C4-2B (cell line): ENCODE data around the gene PREX1.
"Not testable (repeated sequence)": the region's sequence is repeated elsewhere in the genome, so short reads cannot be mapped to it uniquely, and the experiment has no call there.

Experiments used
- H3K27ac ChIP-seq: fragments of 450-650 bp; 2 replicates; pipeline ENCODE4 v1.5.1; 2017
- ZFX ChIP-seq: fragments of 450-650 bp; IDR thresholded peaks from 2 replicates; pipeline ENCODE4 v1.6.1; 2017
- TF ChIP-seq, protein P1 (sequence below): fragments of 450-650 bp; conservative IDR thresholded peaks from 2 replicates; pipeline ENCODE4 v1.5.1; 2017; ENCODE audit warnings: mild to moderate bottlenecking

The PREX1 gene

DNA sequence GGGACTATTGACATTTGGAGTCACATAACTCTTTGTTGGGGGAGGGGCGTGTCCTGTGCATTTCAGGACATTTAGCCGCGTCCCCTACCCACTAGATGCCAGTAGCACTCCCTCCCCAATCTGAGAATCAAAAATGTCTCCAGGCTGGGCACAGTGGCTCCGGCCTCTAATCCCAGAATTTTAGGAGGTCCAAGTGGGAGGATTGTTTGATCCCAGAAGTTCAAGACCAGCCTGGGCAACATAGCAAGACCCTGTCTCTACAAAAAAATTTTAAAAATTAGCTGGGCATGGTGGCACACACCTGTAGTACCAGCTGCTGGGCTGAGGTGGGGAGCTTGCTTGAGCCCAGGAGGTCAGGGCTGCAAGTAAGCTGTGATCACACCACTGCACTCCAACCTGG, 2.1 kb upstream of the PREX1 start:
- no peak for TF ChIP-seq ZFX
- TF ChIP-seq, protein P1, sequence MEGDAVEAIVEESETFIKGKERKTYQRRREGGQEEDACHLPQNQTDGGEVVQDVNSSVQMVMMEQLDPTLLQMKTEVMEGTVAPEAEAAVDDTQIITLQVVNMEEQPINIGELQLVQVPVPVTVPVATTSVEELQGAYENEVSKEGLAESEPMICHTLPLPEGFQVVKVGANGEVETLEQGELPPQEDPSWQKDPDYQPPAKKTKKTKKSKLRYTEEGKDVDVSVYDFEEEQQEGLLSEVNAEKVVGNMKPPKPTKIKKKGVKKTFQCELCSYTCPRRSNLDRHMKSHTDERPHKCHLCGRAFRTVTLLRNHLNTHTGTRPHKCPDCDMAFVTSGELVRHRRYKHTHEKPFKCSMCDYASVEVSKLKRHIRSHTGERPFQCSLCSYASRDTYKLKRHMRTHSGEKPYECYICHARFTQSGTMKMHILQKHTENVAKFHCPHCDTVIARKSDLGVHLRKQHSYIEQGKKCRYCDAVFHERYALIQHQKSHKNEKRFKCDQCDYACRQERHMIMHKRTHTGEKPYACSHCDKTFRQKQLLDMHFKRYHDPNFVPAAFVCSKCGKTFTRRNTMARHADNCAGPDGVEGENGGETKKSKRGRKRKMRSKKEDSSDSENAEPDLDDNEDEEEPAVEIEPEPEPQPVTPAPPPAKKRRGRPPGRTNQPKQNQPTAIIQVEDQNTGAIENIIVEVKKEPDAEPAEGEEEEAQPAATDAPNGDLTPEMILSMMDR = no peak
- H3K27ac ChIP-seq = no peak overlapping the region

DNA sequence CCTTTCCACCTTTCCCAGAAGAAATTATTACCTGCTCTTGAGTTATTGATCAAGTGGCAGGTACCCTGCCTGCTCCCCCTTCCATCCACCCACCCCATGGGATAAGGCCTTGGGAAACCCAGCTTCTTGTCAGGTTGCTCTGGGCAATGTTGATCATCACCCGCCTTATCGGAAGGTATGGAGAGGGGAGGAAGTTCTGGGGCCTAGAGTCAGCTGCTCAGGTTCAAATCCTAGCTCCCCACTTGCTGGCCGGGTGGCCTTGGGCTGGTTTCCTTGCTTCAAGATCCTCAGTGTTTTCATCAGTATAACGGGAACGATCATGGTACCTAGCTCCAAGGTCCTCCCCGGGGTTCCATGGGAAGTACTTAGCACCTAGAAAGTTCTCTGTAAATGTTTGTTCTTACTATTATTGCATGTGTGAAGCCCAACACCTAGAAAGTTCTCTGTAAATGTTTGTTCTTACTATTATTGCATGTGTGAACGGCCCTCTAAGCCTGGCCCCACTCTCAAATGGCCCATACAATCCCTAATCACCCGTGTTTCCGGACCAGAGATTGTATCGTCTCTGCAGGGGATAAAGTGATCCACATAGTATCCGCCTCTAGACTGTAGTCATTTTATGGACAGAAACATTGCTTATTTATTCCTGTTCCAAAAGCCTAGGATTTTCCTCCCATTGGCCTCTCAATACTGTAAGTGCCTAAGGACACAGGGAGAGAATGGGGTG, 1.1 kb upstream of the PREX1 start:
- TF ChIP-seq, protein P1 = no peak
- no peak for TF ChIP-seq ZFX
- no peak overlapping the region for H3K27ac ChIP-seq

DNA sequence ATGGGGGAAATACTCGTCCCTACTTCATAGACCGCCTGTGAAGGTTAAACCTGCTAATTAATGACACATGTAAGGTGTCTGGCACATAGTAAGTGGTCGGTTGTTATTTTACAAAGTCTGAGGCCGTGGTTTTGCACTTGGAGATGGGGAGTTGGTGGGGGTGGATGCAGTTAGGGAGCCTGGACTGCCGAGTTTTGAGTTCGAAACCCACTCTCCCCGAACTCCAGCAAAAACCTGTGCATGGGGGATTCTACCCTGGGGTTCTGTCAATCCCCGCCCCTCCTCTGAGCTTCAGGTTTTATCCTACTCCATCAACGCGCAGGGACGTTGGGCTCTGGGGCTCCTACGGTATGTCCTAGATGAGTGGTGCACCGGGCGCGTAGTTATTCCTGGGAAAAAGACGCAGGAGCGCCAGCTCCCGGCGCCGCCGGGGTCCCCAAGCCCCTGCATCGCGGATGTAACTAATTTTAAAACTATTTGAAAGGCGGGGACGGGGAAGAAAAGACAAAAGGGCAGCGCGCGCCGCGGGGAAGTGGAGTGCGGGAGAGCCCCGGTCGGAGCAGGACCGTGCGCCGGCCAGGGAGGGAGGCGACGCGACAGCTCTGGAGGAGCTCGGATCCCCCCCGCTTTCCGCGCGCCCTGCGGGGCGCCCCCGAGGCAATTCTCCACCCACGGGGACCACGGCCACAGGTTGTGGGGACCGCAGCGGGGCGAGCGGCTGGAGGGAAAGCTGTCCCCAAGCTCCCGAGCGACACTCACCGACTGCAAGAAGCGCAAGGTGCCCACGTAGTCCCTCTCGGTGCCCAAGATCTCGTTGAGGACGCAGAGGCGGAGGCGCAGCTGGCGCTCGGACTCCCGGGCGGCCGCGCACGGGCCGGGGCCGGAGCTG, 672 bp downstream of the PREX1 start:
- no peak overlapping the region for H3K27ac ChIP-seq

DNA sequence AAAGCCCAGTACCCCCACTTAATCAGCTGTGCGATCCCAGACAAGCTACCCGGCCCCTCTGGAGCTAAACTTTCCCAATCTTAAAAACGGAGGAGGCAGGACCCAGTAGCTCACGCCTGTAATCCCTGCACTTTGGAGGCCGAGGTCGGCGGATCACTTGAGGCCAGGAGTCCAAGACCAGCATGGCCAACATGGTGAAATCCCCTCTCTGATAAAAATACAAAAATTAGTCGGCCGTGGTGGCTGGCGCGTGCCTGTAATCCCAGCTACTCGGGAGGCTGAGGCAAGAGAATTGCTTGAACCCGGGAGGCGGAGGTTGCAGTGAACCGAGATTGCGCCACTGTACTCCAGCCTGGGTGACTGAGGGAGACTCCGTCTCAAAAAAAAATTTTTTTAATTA, 1.3 kb downstream of the PREX1 start:
- not testable (repeated sequence) for H3K27ac ChIP-seq

More for the DNA sequence above, 672 bp downstream of the PREX1 start:
- TF ChIP-seq ZFX = no peak
- TF ChIP-seq, protein P1 = no peak

DNA sequence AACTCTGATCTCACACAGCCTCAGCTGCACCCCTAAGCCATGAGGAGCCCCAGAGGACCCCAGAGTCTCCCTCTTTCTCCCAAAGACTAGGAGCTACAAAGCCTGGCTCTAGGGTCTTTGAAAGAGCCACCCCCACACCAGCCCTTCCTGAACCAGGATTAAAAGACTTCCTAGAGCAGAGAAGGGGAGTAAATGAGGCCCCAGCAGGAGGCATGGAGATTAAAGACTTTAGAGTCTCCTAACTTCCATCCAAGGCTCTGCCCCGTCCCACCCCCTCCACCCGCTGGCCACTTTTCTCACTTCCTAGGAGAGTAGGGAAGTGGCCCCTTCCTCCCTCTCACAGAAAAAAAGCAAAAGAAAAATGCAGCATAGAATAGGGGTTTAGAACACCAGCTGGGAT, 1.7 kb downstream of the PREX1 start:
- TF ChIP-seq ZFX = no peak
- TF ChIP-seq, protein P1 = no peak
- H3K27ac ChIP-seq = no peak overlapping the region

DNA sequence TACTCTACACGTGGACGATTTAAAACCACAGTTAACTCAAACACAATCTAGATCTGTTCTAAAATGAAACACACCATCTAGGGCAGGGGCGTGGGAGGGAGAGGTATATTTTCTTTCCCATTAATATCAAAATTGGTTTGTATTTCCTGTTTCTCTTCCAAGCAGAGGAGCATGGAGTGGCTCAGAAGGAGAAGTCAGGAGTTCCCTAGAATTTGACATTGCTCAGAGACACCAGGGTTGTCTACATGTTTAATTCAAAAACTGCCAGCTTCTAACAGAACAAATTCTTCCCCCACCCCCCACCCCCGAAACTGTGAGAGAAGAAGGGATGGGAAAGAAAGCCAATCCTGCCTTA, 2.3 kb downstream of the PREX1 start:
- TF ChIP-seq, protein P1 = no peak
- TF ChIP-seq ZFX = no peak
- no peak overlapping the region for H3K27ac ChIP-seq

DNA sequence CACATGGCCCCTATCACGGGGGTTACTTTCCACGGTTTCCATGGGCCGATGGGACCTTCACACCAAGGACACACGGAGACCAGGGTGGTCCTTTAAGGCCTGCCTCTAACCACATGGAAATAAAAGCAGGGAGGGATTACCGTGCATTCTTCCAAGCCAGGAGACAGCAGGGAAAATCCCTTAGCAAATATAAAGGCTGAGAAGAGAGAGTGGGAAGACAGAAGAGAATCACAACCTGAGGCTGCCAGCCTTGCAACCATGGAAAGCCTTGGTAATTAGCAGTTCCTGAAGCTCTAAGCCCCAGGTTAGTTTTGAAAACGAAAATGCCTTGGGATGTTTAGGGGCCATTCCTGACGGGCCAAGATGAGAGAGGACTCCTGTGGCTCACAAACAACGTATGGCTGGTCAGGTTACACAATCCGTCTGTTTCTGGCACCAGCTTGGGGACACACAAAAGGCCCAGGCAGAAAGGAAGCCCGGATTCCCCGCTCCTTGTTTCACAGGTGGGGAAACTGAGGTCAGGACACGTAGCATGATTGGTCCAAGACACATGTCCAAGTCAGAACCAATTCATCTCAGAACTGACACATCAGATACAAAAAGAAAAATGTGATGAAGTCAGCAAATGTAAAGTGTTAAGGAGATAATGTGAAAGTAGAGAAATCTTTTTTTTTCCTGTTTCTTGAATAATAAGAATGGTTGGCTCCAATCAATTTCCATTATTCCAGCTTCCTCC, 2.8 kb downstream of the PREX1 start:
- TF ChIP-seq ZFX = no peak
- TF ChIP-seq, protein P1 = no peak
- no peak overlapping the region for H3K27ac ChIP-seq
